ENCODE results near the gene ZNF414. TPM values are rescaled to one million over a fixed set of nuclear protein-coding genes. Genes with fewer than 3 reads are reported as not detected.

ZNF414 gene
- total RNA-seq, 2 donors from 2014 or later: 22.6 to 23.7 TPM

DNA sequence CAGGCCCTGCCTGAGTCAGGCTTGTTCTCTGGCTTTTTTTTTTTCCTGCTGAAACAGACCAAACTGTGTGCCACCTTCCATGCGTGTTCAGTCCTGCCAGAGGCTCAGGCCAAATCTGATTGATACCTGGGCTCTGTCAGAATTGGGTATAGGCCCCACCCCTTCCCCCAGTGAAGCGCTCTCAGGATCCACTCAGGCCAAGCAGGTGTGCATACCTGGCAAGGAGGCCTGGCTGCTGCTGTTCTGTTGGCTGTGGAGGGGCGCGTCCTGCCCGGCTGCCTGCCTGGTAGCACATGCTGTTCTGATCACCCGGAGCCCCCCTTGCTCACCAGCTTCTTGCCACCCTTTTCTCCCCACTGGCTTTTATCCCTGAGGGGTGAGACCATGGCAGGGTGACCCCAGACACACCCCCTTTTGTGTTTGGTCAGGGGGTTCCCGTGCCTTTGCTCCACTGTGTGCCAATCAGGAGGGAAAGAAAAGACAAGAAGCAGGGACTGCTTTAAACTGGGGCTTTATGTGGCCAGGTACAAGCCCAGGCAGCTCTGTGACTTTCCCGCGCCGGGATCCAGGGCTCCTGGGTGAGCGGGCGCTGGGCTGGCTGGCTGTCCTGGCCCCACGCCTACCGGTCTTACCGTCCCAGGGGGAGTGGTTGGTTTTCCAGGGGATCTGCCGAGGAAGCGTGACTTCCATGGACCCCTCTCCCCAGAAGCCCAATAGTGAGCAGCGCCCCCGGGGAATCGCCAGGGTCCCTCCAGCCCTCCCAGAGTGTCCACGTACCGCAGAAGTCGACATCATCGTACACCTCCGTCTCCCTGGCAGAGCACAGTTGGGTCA lies 24.2 kb downstream of the ZNF414 start:
- DNase-seq: peak; percentile 66
- Mint-ChIP-seq H3K36me3 (ENCODE audit: low read depth) (peaks cover 40% of the 10 kb centered on the region), H3K27me3 (ENCODE audit: insufficient read depth) (no peaks in the 10 kb centered on the region), H3K4me3 (no peak overlapping the region), H3K9me3 (no peaks in the 10 kb centered on the region), H3K4me1 (no peaks in the 10 kb centered on the region), H3K27ac (peak overlapping the region; percentile 66)
- peak overlapping the region; percentile 61 for H3K27ac ChIP-seq (ENCODE audit: low read depth, low read length)
- WGBS, 2 experiments (ENCODE audit: insufficient coverage in 1 of 2, insufficient read length in 1 of 2): 90 to 93% methylated on average over 8 to 25 of the region's 25 CpGs
- H3K9me3 ChIP-seq (ENCODE audit: control insufficient read depth, low read length): no peaks in the 10 kb centered on the region
- no peak overlapping the region for H3K4me3 ChIP-seq (ENCODE audit: low read length)
- H3K9ac ChIP-seq (ENCODE audit: extremely low read depth, low read length, poor library complexity, severe bottlenecking): no peak overlapping the region
- H3K36me3 ChIP-seq (ENCODE audit: control insufficient read depth, insufficient read depth, low read length): peaks cover 51% of the 10 kb centered on the region
- no peaks in the 10 kb centered on the region for H3K27me3 ChIP-seq (ENCODE audit: control insufficient read depth, insufficient read depth, low read length, poor library complexity, severe bottlenecking)
- no peaks in the 10 kb centered on the region for H3K4me1 ChIP-seq (ENCODE audit: control insufficient read depth, insufficient read depth, low read length)
- TF ChIP-seq, protein P1, sequence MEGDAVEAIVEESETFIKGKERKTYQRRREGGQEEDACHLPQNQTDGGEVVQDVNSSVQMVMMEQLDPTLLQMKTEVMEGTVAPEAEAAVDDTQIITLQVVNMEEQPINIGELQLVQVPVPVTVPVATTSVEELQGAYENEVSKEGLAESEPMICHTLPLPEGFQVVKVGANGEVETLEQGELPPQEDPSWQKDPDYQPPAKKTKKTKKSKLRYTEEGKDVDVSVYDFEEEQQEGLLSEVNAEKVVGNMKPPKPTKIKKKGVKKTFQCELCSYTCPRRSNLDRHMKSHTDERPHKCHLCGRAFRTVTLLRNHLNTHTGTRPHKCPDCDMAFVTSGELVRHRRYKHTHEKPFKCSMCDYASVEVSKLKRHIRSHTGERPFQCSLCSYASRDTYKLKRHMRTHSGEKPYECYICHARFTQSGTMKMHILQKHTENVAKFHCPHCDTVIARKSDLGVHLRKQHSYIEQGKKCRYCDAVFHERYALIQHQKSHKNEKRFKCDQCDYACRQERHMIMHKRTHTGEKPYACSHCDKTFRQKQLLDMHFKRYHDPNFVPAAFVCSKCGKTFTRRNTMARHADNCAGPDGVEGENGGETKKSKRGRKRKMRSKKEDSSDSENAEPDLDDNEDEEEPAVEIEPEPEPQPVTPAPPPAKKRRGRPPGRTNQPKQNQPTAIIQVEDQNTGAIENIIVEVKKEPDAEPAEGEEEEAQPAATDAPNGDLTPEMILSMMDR (conservative IDR thresholded peaks at IDR 0.05): no peak

DNA sequence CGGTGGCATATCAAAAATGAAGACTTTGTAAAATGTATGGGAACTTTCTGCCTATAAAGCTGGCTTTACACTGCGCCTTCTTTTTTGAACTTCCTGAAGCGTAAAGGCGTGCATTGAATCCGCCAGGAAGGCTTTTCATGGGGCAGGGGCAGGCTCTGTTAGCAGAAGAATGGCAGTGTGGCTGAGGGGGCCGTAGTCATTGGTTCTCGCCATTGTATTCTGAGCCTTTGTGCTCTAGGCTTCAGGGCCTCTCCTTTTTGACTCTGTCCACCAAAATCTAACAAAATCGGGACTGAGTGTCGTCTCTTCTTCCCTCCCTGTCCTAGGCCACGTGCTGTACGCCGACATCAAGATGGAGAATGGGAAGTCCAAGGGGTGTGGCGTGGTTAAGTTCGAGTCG lies 25.6 kb downstream of the ZNF414 start:
- Mint-ChIP-seq H3K4me1 (no peaks in the 10 kb centered on the region), H3K27me3 (ENCODE audit: insufficient read depth) (no peaks in the 10 kb centered on the region), H3K9me3 (no peaks in the 10 kb centered on the region), H3K36me3 (ENCODE audit: low read depth) (peaks cover 53% of the 10 kb centered on the region), H3K27ac (peak overlapping the region; percentile 85), H3K4me3 (no peak overlapping the region)
- Histone ChIP-seq H3K4me3 (ENCODE audit: low read length) (no peak overlapping the region), H3K9ac (ENCODE audit: extremely low read depth, low read length, poor library complexity, severe bottlenecking) (no peak overlapping the region), H3K9me3 (ENCODE audit: control insufficient read depth, low read length) (no peaks in the 10 kb centered on the region), H3K4me1 (ENCODE audit: control insufficient read depth, insufficient read depth, low read length) (no peaks in the 10 kb centered on the region), H3K36me3 (ENCODE audit: control insufficient read depth, insufficient read depth, low read length) (peaks cover 65% of the 10 kb centered on the region), H3K27me3 (ENCODE audit: control insufficient read depth, insufficient read depth, low read length, poor library complexity, severe bottlenecking) (no peaks in the 10 kb centered on the region), H3K27ac (ENCODE audit: low read depth, low read length) (peak overlapping the region; percentile 81)
- DNase-seq: no peak
- WGBS, 2 experiments (ENCODE audit: insufficient coverage in 1 of 2, insufficient read length in 1 of 2): 79 to 83% methylated on average over 11 to 15 of the region's 15 CpGs
- TF ChIP-seq, protein P1 (conservative IDR thresholded peaks at IDR 0.05): no peak

DNA sequence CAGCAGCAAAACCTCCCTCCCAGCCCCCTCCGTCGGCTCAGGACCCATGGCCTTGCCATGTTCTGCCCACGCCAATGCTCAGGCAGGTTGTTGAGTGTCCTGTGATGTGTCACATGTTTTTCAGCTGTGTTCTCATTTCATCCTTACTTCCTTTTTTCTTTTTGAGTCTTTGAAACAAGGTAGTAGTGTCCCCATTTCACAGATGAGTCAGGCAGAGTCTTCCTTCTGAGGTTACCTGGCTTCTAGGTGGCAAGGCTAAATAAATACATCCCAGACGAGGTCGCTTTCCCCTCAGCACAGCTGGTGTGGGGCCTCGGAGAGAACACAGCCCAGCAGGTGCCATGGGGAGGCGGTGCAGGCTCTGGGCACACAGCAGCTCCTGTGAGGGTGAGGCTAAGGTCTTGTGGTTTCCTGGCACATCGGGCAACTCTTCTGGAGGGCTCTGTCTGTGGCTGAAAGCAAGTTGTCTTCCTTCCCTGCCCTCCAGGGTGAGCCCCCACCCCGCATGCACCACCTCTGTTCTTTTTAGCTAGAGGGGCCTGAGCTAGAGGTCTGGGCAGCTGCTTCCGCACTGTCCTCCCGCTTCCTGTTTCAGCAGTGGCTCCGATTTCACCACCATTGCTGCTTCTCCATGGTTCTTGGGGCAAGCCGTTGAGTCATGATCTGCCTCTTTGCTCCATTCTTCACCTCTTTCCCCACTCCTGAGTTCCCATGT lies 26.7 kb downstream of the ZNF414 start:
- no peak overlapping the region for H3K9ac ChIP-seq (ENCODE audit: extremely low read depth, low read length, poor library complexity, severe bottlenecking)

More for the DNA sequence above, 26.7 kb downstream of the ZNF414 start:
- H3K4me3 Mint-ChIP-seq: no peak overlapping the region
- WGBS, 2 experiments (ENCODE audit: insufficient coverage in 1 of 2, insufficient read length in 1 of 2): 93 to 95% methylated on average over 12 to 13 of the region's 13 CpGs
- H3K4me1 Mint-ChIP-seq: no peaks in the 10 kb centered on the region
- no peak overlapping the region for H3K4me3 ChIP-seq (ENCODE audit: low read length)
- peak overlapping the region; percentile 85 for H3K27ac Mint-ChIP-seq
- no peaks in the 10 kb centered on the region for H3K9me3 Mint-ChIP-seq
- no peaks in the 10 kb centered on the region for H3K27me3 ChIP-seq (ENCODE audit: control insufficient read depth, insufficient read depth, low read length, poor library complexity, severe bottlenecking)
- H3K27ac ChIP-seq (ENCODE audit: low read depth, low read length): peak overlapping the region; percentile 81
- H3K9me3 ChIP-seq (ENCODE audit: control insufficient read depth, low read length): no peaks in the 10 kb centered on the region
- no peaks in the 10 kb centered on the region for H3K4me1 ChIP-seq (ENCODE audit: control insufficient read depth, insufficient read depth, low read length)
- DNase-seq: no peak
- no peaks in the 10 kb centered on the region for H3K27me3 Mint-ChIP-seq (ENCODE audit: insufficient read depth)
- TF ChIP-seq, protein P1 (conservative IDR thresholded peaks at IDR 0.05): no peak
- H3K36me3 ChIP-seq (ENCODE audit: control insufficient read depth, insufficient read depth, low read length): peaks cover 76% of the 10 kb centered on the region
- H3K36me3 Mint-ChIP-seq (ENCODE audit: low read depth): peaks cover 62% of the 10 kb centered on the region
